Smooth muscle cell (in vitro differentiated cells): ENCODE measurements around the gene RBFOX2. TPM values are rescaled to one million over a fixed set of nuclear protein-coding genes. Genes with fewer than 3 reads are reported as not detected.

Experiments used
- DNase-seq: peaks from one replicate; lab custom pipeline; 2025; ENCODE audit not compliant: unreplicated experiment; lab: John Stamatoyannopoulos, UW
- H2AFZ ChIP-seq: fragments of 200-600 bp; sonication (generic); 2 replicates; pipeline ENCODE4 v1.6.0; 2016; ENCODE audit warnings: antibody characterized with exemption, low read depth, mild to moderate bottlenecking
- H3F3A ChIP-seq: fragments of 200-600 bp; sonication (generic); 2 replicates; pipeline ENCODE4 v1.6.0; 2017; ENCODE audit warnings: antibody characterized with exemption, low read depth
- H3K27ac ChIP-seq: fragments of 200-600 bp; sonication (generic); 2 replicates; pipeline ENCODE4 v1.5.1; 2016; ENCODE audit warnings: low read depth, mild to moderate bottlenecking
- H3K27me3 ChIP-seq: fragments of 200-600 bp; sonication (generic); 2 replicates; pipeline ENCODE4 v1.6.1; 2016; ENCODE audit warnings: low read depth, mild to moderate bottlenecking
- H3K36me3 ChIP-seq: fragments of 200-600 bp; sonication (generic); 2 replicates; pipeline ENCODE4 v1.5.1; 2016; ENCODE audit warnings: low read depth
- H3K4me1 ChIP-seq: fragments of 200-600 bp; sonication (generic); 2 replicates; pipeline ENCODE4 v1.5.1; 2016; ENCODE audit warnings: low read depth
- H3K4me2 ChIP-seq: fragments of 200-600 bp; sonication (generic); 2 replicates; pipeline ENCODE4 v1.6.0; 2016; ENCODE audit warnings: mild to moderate bottlenecking
- H3K4me3 ChIP-seq: fragments of 200-600 bp; sonication (generic); 2 replicates; pipeline ENCODE4 v1.5.1; 2016; ENCODE audit warnings: mild to moderate bottlenecking
- H3K79me2 ChIP-seq: fragments of 200-600 bp; sonication (generic); 2 replicates; pipeline ENCODE4 v1.6.0; 2016; ENCODE audit warnings: low read depth, mild to moderate bottlenecking
- H3K9ac ChIP-seq: fragments of 200-600 bp; sonication (generic); 2 replicates; pipeline ENCODE4 v1.6.0; 2016; ENCODE audit warnings: low read depth
- H3K9me3 ChIP-seq: fragments of 200-600 bp; sonication (generic); replicated peaks from 2 replicates; pipeline ENCODE4 v1.5.1; 2016; ENCODE audit warnings: low read depth
- H4K20me1 ChIP-seq: fragments of 200-600 bp; sonication (generic); 2 replicates; pipeline ENCODE4 v1.6.0; 2016; ENCODE audit warnings: low read depth
- CTCF ChIP-seq: fragments of 200-600 bp; sonication (generic); IDR thresholded peaks from 2 replicates; pipeline ENCODE4 v1.5.1; 2017; ENCODE audit warnings: borderline replicate concordance, mild to moderate bottlenecking, antibody characterized with exemption; ENCODE audit not compliant: insufficient read depth, poor library complexity, severe bottlenecking
- WGBS: methylation state at CpG from one replicate; pipeline ENCODE4 v1.1.7; 2016; ENCODE audit warnings: low lambda C conversion rate; 5-methylcytosine and 5-hydroxymethylcytosine counted together
- polyA plus RNA-seq: library from polyadenylated mRNA; unstranded; fragments of >200 nt; fragmentation: Nextera tagmentation; extraction: Ambion mirVana; gene quantifications from 2 replicates; pipeline ENCODE4 v1.2.1, GENCODE V29; 2016
- total RNA-seq: library from RNA; depleted of rRNA; stranded (reverse); fragments of >200 nt; gene quantifications from 2 replicates; pipeline ENCODE4 v1.2.3, GENCODE V29; 2014

RBFOX2 gene
- total and polyA plus RNA-seq, 2 experiments from 2014 or later = 128 to 144 TPM

- no peak for DNase-seq
- Histone ChIP-seq H3K4me1 (peaks cover 27% of the 10 kb centered on the region), H3K27me3 (no peaks in the 10 kb centered on the region), H2AFZ (no peak overlapping the region), H3K4me2 (no peak overlapping the region), H3K9ac (no peak overlapping the region), H3K9me3 (no peaks in the 10 kb centered on the region), H3K27ac (no peak overlapping the region), H3F3A (peaks cover 20% of the 10 kb centered on the region), H3K36me3 (no peaks in the 10 kb centered on the region), H3K79me2 (peaks cover 89% of the 10 kb centered on the region), H4K20me1 (peaks cover 95% of the 10 kb centered on the region), H3K4me3 (no peak overlapping the region)
- TF ChIP-seq CTCF = no peak
- WGBS = 100% methylated on average over 1 of the region's 1 CpG
Measured at GRCh38 chr22:35981900-35982299, 46.7 kb downstream of the RBFOX2 start.

- Histone ChIP-seq H3K9me3 (no peaks in the 10 kb centered on the region), H3K27me3 (no peaks in the 10 kb centered on the region), H3K4me3 (no peak overlapping the region), H3F3A (peaks cover 14% of the 10 kb centered on the region), H3K36me3 (no peaks in the 10 kb centered on the region), H3K9ac (no peak overlapping the region), H3K27ac (no peak overlapping the region), H3K4me1 (peaks cover 38% of the 10 kb centered on the region), H3K4me2 (no peak overlapping the region), H2AFZ (no peak overlapping the region), H3K79me2 (peaks cover 98% of the 10 kb centered on the region), H4K20me1 (peaks cover 94% of the 10 kb centered on the region)
- no peak for TF ChIP-seq CTCF
- no peak for DNase-seq
- 97% methylated on average over 5 of the region's 5 CpGs for WGBS
Measured at GRCh38 chr22:35978889-35979288, 49.7 kb downstream of the RBFOX2 start.

- Histone ChIP-seq H4K20me1 (peaks cover 94% of the 10 kb centered on the region), H3F3A (peaks cover 21% of the 10 kb centered on the region), H3K9ac (no peak overlapping the region), H3K36me3 (no peaks in the 10 kb centered on the region), H3K9me3 (no peaks in the 10 kb centered on the region), H3K79me2 (peaks cover 98% of the 10 kb centered on the region), H3K27ac (no peak overlapping the region), H2AFZ (no peak overlapping the region), H3K4me2 (no peak overlapping the region), H3K4me1 (peaks cover 42% of the 10 kb centered on the region), H3K27me3 (no peaks in the 10 kb centered on the region), H3K4me3 (no peak overlapping the region)
- 100% methylated on average over 1 of the region's 1 CpG for WGBS
- no peak for TF ChIP-seq CTCF
- no peak for DNase-seq
Measured at GRCh38 chr22:35978201-35978600, 50.4 kb downstream of the RBFOX2 start.

GRCh38 chr22:35977136-35977535 lies 51.5 kb downstream of the RBFOX2 start:
- 61% methylated on average over 2 of the region's 2 CpGs for whole genome bisulfite sequencing
- no peak overlapping the region for H3K4me2 ChIP-seq
- no peak overlapping the region for H2AFZ ChIP-seq
- no peak overlapping the region for H3K4me3 ChIP-seq
- no peaks in the 10 kb centered on the region for H3K9me3 ChIP-seq
- peaks cover 93% of the 10 kb centered on the region for H3K79me2 ChIP-seq
- peaks cover 43% of the 10 kb centered on the region for H3K4me1 ChIP-seq
- H3K27ac ChIP-seq = peak overlapping the region; percentile 16
- no peaks in the 10 kb centered on the region for H3K36me3 ChIP-seq
- H3F3A ChIP-seq = peaks cover 32% of the 10 kb centered on the region
- H3K9ac ChIP-seq = no peak overlapping the region
- peaks cover 94% of the 10 kb centered on the region for H4K20me1 ChIP-seq
- TF ChIP-seq CTCF = no peak
- no peaks in the 10 kb centered on the region for H3K27me3 ChIP-seq
- DNase-seq = no peak
